Stimulated activated CD8-positive, alpha-beta memory T cell treated with anti-CD3 and anti-CD28 coated beads, Interleukin-4, amount 100 ng/mL, for 24 hours (primary cell): ENCODE results near the gene NR2F2.

Experiments
- DNase-seq: peaks from one replicate; pipeline ENCODE4 v3.0.0-alpha.2; 2020; ENCODE audit warnings: low read depth

NR2F2 gene

DNA sequence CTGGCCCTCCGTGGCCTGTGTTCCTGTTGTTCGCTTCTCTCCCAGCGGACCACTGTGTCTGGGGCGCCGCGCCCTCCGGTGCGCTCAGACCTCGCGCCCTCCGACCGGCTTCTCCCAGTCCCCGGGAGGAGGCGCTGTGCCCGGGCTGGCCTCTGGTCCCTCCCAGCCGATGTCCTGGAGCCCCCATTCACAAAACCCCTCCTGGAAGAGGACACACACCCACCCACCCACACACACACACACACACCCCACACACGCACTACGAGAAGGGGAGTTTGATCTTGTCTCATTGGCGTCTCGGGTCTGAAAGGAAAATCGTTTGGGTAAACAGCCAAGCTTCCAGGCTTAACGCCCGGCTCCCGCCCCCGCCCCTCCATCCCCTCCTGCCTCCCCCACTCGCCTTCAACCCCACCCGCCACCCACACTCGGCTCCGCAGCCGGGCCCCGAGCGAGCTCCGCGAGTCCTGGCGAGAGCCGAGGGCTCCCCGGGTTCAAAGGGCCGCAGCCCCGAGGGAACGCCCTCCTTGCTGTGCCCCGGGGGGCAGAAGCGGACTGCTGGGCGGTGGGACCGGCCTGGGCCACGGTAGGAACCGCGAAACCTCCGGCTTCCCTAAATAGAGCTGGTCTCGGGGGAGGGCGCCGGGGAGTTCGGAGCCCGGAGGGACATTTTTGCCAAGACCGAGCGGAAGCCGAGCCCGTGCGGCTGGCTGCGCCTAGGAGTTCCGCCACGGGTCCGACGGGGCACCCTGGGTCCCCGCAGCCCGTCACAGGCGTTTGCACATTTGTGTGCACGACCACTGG is 23.6 kb downstream of the NR2F2 start:
- DNase-seq: no peak

DNA sequence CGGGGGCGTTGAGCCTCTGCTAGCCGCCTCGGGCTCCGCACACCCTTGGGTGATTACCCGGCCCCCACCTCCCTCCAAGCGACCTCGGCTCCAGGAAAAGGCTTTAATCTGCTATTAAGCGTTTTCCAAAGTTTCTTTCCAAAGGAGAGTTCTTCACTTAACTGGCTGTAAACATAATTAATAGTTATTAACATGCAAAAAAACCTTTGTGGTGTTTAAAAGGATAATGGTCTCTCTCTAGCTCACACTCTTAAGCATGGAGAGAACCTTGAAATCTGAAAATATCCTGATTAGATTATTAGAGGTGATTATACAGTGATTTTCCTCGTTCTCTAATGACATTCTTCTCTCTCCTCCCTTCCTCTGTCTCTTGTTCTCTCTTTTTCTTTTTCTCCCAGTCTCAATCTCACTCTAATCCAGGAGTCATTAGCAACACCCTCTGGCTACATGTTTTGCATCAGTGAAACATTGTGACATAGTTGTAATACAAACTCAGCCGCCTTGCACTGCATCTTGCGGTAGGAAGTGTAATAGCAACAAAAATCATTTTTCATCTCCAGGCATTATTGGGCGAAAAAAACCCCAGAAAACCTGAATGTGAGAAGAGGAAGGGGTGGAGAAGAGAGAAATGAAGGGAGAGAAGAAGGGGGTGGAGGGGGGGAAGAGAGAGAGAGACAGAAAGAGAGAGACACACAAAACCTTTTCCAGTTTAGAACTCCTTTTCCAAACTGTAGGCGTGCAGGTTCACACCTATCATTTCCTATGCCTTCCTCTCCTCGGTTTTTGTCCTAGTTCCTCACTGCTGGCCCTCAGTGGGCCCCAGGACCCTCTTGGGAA is 24.4 kb downstream of the NR2F2 start:
- DNase-seq: no peak

DNA sequence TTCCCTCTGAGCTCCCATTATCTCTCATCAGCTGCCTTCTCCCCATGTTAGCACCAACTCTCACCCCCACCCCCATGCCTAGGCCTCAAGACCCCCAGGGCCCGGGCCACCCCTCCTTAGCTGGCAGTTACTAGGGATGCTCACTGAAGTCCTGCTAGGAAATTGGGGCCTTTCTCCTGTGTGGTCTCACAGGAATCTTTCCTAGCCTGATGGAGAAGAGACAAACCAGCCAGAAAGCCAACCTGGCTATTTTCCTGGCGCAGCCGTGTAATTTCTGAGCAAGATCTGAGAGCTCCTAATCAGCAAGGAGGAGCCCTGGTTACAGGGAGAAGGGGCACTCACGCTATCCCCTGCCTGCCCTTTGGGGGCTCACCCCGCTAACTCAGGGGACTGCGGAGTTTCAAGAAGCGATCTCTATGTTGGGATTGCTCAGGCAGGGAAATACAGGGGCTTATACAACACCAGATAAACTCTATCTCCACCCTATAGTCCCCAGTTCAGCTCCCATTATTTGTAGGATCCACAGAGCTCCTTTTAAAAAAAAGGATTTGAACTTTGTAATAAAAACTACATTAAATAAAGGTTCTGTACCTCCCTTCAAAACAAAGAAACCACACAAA is 25.2 kb downstream of the NR2F2 start:
- DNase-seq: no peak

DNA sequence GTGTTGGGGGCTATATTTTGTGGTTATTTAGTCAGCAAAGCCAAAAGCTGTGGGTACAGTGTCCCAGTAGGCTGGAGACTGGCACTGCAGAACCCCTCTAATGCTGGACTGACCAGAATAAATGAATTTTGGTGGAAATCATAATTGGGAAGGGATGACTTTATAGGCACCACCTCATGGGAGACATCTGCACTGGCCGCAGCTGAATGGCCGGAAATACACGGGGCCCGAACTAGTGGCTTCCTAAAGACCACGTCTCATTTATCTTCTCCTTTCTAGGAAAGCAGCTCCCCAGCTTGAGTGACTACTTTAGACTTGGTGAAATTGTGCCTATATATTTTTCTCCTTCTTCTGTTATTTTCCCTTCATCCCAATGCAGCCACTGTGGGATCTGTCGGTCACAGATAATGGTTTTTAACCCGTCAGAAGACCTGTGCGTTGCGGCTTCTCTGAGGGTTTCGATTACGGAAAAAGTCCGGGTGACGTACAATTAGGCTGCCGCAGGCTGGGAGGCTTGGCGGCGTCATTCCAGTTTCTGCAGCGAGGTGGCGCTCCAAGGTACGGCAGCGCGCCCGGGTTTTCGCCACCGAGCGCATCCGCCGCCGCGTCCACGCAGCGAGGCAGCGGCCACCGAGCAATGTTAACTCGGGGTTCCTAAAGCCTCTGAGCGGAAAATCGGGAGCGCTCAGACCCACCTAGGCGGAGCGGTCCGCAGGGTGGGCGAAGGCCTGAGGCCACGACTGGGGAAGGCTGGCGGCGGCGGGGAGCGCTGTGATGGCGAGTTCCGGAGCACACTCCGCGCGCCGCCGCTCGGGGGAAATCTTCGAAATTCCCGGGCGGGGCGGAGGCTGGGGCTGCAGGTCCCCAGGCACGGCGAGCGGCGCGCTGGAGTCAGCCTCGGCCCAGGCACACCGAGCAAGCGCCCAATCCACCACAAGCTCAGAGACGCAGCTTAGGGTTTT is 26.3 kb downstream of the NR2F2 start:
- DNase-seq: peak; percentile 38

DNA sequence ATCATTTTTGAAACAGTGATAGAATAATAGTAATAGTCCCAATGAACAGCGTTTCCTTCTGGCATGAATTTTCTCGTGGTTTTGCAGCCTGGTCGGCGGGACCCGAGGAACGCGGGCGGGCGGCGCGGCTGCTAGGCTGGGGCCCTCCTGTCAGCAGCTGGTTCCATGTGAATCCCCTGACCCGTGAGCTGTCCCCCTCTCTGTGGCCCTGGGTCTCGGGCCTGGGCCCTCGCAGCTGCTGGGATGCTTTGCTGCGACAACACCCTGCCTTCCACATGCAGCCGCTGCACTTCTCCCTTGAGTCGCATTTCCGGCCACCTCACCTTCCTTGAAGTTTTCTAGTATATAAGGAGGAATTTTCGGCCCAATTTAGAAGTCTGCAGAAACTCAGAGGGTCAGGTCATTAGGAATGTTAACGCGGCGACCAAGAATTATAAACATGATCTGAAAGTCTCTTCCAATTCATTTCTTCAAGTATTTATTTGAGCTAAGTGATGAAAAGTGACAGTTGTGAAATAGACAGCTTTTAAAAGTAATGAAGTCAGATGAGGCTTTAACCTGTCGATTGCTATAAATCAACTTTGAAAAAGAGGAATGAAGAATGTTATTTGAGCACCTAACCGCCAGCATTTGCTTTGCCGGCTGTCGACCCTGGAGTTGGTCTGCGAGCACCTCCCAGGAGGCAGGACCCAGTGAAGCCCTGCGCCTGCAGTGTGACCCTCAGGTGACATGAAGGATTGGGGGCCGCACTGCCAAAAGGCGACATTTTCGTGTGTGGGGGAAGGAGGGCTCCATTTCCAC is 27.7 kb downstream of the NR2F2 start:
- no peak for DNase-seq

DNA sequence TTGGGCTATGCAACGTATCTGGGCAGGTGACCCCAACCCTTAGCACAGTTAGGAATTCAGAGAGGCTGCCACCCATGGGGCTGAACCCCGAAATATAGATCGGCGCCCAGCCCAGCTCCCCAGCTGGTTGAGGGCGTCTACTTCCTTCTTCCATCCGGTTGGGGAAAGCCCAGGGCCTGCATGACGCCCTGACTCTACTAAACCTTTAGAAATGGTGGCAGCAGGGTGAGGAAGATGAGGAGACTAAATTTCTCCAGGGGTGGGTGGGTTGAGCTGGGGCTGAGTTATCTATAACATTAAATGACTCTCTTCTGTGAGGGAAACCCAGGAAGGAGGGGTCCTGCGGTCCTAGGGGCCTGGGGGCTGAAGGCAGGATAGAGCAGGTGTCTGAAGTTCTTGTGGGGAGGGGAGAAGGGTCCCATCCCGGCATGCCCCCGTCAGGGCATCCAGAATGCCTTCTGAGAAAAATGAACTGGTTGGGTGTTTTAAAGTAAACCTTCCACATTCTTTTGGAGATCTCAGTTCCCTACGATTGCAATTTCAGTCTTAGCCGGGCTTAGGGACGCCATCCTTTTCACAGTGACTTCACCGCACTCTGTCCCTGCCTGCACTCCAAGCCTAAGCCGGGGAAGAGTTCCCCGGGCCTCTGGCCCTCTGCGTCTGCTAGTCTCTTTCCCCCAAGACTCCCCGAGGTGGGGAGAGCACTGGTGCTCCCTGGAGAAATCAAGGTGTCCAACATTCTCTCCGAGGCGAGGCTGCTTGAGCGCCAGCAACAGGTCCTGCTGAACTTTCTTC is 28.5 kb downstream of the NR2F2 start:
- no peak for DNase-seq

DNA sequence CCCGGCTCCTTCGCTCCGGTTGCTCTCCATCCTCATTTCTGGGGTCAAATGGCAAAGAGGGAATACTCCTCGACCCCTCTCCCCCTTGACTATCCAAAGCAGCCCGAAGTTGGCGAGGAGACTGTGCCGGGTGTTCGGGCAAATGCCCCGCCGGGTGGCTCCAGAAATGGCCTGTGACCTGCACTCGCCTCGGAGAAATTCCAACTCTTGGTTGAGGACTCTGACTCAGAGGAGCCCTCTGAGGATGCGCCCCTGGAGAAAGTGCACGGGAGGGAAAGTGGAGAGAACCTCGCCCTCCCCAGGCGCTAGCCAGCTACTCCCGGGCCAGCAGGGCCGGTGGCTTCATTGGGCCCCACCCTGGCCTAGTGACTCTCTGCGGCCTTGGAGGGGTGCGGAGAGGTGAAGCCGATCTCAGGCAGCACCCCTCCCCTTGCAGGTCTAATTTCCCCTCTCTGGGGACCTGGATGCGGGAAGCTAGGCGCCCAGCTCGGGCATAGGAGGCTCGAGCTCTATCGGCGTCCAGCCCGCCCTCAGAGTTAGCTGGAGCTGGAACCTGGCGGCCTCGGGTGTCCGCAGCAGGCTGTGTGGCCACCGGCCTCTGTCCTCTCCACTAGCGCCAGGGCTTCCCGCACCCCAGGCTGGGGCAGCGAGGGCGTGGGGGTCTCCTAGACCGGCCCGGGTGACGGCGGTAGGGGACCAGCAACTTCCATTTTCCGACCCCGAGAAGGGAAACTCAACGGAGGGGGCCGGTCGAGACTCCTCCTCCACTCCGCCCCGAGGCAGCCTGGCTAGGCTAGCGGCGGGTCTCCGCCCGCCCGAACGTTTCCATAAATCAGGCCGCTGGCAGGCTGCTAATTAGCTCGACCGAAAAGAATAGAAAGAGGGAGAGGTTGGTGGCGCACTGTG is 29.4 kb downstream of the NR2F2 start:
- DNase-seq: no peak

DNA sequence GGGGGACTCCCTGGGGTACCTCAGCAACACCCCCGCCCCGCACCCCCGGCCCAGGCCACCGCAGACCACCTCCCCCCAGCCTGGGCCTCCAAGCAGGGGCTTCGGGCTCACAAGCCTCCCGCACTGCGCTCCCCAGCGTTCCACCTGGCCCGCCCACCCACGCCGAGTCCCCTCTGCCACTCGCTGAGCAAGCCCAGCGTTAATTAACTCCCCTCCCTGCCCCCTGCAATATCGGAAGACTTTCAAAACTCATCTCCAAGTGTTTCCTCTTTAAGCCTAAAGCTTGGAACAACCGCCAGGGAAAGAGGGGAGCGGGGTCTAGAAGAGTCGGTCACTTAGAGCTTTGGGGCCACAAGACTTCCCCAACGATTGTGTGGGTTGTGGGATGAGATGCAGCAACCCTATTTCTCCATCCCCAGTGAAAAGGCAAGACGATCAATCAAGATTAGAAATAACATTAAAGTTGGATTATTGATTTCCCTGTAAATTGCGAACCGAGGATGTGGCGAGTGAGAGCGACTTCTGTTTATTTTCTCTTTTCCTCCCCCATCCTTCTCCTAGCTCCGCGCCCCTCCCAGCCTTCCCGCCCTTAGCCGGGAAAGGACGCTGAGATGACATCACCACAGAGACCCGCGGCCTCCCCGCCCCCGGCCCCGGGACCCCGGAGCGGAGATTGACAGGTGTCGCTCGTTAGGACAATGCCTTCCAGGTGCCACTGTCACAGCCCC is 30.2 kb downstream of the NR2F2 start:
- DNase-seq: no peak

DNA sequence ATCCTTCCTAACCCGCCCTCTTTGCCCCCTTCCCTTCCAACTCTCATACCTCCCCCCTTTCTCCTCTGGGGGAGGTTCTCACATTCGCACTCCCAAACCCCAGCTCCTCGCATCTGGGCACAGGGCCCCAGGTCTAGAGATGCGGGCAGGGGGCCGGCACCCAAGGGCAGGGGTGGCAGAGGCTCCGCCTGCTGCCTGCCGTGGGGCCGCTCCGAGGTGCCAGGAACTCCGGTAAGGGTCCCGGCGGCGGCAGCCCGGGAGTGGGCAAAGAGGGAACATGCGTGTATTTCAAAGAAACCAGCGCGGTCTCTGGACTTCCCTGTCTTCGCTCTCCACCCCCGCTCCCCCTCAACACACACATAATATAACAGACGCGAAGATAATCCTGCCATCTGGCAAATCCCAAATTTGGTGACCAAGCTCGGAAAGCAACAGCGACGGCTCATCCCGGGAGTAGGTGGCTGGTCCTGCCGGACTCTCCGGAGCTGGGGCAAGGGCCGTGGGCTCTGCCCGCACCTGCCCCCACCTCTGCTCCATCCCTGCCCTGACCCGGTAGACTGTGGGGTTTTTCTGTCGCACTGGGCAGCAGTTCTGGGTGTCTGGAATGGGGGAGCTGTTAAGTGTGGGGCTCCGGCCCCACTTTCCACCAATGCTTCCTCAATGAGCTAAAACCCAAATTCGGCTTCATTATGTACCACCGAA is 31.0 kb downstream of the NR2F2 start:
- DNase-seq: no peak

DNA sequence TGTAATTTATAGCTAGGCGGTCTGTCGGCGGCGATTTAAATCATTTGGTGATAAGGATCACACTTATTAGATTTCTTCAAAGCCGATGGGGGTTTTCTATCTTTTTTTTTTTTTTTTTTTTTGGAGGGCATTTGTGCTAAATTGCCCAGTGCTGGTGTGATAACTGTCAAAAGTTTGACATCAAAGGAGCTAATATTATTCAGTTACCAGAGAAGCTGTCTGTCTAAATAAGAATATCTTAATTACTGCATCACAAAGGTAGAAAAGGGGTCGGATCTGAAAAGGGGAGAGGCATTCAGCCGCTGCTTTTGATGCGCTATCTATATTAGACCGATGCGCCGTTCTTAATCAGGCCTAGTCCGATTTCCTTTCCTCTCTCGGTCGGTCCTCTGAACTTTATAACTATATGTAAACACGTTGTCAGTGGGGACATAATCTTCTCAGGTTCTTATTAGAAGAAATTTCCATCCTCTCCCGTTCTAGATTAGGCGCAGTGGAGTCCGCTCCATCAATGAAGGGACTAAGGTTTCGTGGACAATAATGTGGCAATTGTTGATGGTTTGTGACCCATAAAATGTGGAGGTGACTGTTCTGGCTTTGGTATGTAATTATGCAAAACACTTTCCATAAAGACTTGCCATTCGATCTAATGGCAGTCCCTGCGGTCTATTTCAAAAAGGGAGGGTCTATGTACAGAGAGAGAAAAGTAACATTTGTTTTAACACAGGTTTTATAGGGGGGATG is 31.7 kb downstream of the NR2F2 start:
- no peak for DNase-seq

DNA sequence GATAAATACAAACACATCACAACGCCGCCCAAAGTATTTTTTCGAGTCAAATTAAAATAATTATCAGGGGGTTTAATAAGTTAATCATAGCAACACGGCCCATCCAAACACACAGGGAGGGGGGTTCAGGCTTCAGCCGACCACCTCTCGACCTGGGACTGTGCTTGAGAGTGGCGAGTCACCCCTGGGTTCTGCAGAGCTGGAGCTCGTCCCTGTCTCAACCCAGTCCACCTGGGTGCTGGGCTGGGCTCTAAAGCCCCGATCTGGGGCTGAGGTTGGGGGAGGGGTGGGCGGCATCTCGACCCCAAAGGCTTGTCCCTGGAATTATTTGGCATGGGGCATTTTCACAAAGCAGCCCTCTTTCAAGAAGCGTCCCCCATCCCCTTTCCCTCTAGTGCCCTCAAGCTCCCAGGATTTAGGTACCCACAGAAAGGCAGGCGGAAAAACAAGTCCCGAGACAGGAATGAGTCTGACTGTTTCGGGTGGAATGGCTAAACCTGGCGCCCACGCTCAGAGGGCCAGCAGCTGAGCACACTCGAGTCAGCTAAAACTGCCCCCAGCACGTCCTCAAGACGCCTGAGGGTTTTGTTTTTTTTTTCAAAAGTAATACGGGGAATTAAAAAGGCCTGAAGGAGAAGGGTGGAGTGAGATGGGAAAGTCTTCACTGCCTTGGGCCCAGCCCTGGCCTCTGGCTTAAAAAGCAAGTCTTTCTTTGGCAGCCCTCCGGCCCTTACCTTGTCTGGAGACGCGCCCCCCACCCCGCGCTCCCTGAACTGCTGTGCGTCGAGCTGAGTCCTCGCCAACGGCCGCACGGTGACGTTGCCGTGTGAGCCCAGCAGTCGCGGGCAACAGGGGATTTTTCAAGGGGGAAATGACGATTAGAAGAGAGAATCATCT is 32.5 kb downstream of the NR2F2 start:
- no peak for DNase-seq

DNA sequence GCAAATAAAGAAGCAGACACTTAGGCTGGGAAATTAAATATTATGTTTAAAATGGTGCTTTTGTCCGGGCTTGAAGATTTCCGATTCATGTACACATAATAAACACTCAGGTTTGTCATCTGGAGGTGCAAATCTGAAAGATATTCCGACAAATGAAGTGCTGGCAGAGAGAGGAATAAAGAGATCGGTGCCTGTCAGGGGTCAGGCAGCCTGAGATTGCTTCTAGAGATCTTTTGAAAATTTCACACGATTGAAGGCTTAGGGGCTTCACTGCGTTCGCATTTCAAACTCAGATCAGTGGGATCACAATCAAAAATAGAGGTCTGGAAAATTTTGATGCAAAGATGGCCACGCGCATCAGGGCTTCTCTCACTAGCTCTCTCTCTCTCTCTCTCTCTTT is 33.2 kb downstream of the NR2F2 start:
- no peak for DNase-seq

DNA sequence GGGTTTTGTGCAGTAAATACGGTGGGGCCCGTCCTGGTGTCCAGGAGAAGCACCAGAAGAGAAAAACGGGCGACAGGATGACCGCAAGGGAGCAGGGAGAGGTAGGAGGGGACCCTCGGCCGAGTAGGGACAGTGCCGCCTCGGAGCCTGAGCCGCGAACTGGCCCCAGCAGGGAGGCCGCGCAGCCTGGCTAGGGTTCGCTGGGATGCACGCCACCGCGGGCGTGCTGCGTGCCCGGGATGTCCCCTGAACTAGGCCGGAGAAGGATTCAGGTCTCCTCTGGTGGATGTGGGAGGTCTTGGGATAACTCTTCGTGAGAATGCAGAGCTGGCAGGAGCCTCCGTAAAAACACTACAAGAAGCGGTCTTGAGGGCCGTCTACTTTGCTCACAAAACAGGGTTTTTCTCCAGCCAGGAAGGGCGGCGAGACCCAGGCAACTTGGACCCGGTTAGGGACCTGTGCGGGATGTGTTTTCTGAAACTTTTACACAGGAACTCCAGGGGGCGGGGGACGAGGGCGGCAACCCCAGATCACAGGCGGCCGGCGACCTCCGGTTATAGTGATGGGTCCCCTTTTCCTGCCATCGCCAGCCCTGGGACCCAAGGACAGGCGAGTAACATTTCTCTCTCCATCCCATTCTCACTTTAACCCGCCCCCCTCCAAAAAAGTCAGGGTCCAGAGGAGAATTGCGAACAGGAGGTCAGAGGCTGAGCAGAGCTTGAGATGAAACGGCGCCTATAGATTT is 35.5 kb downstream of the NR2F2 start:
- no peak for DNase-seq

DNA sequence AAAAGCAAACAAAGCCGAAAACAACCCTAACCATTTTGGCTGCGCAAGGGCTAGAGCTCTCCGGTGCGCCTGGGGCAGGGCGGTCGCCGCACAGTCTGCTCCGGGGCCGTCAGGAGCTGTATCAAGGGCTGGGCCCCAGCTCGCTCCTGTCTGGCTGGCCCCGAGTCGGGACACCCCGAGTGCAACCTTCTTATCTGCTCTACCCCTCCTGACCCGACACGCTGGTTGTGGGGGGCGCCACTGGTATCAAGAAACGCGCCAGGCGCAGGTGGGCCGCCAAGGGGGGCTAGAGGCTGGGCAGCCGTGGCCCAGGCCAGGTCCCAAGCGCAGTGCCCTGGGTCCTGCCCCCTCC is 36.0 kb downstream of the NR2F2 start:
- no peak for DNase-seq
